Activated T-helper 1 cell treated with anti-CD3 and anti-CD28 coated beads, Interleukin-2, amount 50 U/mL, for 16 hours (primary cell): ENCODE measurements around the gene ALDH1B1.
"Not testable (repeated sequence)": the region's sequence is repeated elsewhere in the genome, so short reads cannot be mapped to it uniquely, and the experiment has no call there.

ENCODE experiments used
- DNase-seq, 2 donors: peaks; one replicate each; pipeline ENCODE4 v3.0.0-alpha.2; 2020; ENCODE audit warnings: low read depth in 1 of 2, low spot score in 1 of 2

ALDH1B1 gene

DNA sequence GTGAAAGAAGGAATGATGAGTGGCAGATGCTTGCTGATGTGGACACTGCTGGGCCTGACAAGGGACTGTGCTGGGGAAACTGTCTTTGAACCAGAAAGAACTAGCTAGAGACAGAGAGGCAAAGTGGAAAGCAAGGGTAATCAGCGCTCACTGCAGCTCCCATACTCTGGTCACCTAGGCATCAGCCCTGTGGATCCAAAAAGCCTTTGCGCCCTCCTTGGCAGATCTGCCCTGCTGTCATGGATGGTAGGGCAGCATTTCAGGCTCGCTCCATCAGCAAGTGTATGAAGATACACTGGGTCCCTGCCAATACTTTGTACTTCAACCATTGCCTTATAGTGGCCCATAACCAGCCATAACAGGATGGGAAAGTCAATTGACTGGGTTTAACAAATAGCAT is 6.6 kb upstream of the ALDH1B1 start:
- no peak for DNase-seq

DNA sequence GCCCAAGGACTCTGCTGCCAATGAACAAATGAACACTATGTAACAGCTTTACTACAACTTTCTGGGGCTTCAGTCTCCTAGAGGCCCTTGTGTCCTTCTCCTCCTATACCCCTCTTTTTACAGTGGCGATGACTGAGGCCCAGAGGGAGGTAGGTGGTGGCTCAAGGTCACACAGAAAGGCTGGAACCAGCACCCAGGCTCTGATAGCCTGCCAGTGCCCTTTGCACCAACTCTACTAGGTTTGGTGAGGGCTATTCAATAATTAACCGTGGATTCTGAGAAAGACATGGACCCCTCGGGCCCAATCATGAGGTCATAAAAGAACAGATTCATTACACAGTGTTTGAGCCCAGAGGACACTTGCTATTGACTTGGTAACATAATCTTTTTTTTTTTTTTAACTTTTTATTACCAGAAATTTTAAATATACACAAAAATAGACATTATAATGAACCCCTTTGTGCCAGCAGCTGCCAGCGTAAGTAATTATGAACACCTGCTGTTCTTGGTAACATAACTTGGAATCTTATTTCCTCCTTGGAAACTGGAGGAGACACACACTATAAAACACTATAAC is 6.1 kb upstream of the ALDH1B1 start:
- DNase-seq = no peak

DNA sequence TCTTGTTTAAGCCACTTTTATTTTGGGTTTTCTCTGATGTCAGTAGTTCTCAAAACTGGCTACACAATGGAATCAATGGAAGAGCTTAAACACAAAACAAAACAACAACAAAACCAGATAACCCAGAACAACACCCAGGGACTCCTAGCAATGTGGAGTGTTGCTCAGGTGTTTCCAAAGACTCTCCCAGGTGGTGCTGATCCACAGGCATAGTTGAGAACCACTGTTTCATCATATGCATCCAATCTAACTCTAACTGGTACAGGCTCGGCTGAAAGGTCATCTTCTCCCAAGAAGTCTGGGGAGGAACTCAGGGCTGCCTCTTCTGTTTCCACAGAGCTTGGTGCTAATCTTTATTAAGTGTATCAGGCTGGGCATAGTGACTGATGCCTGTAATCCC is 5.4 kb upstream of the ALDH1B1 start:
- DNase-seq = no peak

DNA sequence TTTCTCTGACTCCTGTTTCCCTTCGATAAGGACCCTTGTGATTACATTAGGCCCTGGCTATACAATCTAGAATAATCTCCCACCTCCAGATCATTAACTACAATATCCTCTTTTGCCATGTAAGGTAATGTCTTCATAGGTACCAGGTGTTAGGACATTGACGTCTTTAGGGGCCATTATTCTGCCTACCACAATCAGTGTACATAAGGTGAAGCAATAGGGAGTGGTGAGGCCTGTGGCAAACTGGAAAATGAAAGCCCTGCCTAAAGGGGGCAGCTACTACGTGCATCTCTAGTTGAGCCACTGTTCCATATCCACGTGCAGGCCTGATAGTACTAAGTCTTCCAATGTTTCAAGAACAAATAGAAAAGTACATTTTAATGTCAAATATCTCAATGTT is 4.8 kb upstream of the ALDH1B1 start:
- no peak for DNase-seq

DNA sequence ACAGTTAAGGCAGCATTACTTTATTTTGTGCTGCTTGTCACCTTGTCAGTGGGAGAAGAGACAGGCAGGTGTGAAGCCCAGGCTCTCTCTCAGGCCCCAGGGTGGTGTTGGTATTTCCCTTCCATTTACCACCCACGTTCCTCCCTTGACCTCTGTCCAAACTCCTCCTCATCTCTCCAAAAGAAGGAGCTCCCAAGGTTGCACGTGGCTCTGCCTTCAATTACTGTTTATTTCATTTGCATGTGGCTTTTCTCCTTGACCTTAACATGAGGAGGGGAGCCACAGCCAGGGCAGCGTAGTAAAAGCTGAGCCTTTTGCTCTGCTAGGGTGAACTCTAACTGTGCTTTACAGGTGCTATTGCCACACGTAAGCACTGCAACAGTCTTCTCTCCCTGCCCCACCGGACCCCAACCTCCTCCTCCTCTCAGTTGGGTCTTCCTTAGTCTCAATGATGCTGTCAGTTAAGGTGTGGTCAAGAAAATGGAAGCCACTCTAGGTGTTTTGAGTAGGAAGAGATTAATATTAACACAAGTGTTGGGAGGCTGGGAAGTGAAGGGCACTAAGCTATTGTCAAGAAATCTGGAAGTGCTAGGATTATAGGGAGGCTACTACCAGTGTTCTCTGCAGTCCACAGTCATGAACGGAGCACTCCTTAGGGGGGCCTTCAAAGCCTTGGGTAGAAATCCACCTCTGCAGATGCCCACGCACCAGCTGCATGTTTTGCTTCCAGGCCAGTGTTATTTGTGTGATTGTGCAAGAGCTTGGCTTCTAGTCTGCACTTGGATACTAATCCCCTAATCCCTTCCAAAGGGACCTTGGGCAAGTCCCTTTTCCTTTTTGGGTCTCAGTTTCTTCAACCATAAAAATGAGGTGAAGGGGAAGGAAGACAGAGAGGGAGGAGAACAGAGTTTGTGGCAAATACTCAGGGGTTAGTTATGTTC is 3.9 kb upstream of the ALDH1B1 start:
- no peak for DNase-seq

DNA sequence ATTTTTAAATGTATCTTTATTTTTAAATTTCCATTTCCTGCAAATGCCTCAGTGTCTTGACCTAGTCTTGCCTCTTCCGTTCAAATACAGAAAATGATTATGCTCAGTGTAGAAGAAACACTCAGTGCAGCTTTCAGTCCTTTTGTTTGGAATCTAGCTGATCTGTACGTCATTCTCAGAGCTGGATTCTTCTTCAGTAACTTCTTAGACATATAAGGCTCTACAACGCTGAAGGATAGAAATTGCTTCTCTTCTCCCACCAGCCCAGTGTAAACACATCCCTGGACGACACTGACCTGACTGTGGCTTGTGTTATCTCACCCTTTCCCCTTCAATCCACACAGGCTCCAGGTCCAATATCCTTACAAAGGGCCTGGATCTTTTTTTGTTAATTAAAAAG is 3.2 kb upstream of the ALDH1B1 start:
- DNase-seq = no peak

DNA sequence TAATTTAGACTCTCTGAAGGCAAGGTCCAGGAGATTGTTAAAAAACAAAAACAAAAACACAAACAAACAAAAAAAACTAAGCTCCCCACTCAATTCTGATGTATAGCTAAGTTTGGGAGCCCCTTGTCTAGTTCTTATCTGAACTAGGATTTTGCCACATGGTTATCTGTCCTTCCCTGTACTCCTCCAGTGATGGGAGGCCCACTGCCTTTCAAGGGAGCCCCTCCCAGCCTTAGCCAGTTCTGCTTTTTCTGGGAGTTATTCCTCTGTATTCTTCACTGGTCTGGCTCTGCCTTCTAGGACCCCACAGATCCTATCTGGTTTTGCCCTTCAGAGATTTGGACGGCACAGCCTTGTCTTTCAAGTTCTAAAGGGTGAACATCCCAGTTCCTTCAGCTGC is 2.1 kb upstream of the ALDH1B1 start:
- DNase-seq = no peak

DNA sequence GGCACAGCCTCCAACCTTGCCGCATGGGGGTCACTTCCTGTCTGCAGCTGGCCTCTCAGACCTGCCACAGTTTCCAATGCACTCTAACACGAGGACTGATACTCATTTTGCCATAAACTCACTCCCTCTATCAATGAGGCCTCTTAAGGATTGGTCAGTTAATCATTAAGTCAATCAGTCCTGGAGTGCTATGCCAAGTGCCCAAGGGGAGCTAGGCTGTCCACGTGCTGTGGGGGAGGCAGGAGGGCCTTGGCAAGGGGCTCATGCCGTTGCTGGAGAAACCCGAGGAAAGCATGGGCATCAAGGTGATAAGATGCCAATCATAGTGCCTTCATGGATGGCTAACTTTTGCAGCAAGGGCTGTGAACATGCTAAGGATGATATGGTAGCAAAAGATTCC is 1.7 kb upstream of the ALDH1B1 start:
- no peak for DNase-seq

DNA sequence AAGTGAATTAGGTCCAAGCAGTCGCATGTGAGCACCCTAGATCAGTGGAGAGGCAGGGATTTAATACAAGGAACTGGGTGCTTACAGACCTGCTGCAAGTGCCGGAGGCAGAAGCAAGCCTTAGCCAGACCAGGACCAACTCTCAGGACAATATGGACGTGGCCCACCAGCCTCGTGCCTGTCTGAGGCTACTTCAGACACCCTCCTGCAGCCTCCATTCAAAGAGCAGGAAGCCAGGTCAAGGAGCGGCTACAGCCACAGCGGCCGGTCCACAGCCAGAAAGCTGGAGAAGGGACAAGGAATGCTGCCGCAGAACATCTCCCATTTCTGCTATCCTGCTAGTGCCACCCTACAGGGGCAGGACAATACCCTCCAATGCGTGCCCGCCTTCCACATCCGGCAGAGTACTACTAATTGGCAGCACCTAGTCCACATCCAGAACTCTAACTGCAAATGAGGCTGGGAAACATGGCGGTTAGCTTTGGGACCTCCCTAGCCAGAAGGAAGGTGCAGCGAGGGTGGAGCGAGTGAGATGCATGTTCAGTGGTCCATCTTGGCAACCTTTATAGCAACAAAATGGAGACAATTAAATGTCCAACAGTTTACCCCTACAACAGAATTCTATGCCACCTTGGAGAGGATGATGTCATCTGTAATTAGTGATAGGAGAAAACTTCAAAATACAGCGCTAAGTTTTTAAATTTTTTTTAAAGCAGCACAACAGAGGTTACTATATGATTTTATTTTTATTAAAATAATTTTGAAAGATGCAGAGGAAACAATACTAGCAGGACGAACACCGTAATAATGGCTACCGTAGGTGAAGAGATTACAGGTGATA is 1.0 kb upstream of the ALDH1B1 start:
- DNase-seq = no peak

DNA sequence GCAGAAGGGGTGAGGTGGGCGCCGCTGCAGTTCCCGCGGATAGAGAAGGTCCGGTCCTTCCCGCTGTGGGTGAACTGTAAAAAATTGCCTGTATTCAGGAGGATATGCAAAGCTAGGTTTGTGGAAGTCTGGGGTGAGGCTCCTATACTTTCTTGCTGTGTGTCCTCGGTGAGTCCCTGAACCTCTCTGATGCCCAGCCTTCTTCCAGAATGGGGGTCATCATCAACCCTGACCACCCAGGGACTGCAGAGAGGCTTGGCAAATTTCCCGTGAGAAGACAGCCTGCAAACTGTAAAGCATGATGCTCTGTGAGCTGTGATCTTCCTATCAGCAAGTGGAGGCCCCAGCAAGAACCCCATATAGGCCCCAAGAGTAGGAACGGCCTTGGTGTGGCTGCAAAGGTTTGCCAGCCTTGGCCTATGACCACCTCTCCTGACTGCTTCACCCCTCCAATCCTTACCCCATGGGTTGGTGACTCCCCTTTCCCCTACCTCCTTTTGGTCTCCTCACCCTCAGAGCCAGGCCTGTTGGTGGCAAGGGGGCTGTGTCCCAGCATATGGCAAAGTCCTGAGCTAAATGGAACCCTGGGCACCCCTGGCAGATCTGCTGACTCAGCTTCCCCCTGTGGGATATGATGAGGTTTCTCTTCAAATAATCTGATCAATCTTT is 760 bp downstream of the ALDH1B1 start:
- no peak for DNase-seq

DNA sequence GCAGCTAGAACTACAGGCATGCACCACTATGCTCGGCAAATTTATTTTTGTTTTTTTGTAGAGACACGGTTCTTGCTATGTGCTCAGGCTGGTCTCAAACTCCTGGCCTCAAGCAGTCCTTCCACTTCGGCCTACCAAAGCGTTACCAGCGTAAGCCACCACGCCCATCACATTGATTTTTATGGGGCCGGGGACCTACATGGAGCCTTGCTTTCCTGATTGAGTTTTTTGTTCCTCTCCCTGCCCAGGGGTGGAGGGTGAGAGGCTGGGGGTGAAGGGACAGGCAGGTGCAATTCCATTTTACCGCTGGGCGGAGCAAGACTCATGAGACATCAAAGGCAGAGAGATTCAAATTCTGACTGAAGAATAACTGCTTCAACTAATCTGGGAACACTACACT is 1.9 kb downstream of the ALDH1B1 start:
- DNase-seq = no peak

DNA sequence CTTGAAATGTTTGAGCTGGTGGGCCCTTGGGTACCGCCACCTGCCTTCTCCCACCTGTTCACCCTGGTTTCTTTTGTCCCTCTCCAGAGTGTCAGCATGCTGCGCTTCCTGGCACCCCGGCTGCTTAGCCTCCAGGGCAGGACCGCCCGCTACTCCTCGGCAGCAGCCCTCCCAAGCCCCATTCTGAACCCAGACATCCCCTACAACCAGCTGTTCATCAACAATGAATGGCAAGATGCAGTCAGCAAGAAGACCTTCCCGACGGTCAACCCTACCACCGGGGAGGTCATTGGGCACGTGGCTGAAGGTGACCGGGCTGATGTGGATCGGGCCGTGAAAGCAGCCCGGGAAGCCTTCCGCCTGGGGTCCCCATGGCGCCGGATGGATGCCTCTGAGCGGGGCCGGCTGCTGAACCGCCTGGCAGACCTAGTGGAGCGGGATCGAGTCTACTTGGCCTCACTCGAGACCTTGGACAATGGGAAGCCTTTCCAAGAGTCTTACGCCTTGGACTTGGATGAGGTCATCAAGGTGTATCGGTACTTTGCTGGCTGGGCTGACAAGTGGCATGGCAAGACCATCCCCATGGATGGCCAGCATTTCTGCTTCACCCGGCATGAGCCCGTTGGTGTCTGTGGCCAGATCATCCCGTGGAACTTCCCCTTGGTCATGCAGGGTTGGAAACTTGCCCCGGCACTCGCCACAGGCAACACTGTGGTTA is 3.3 kb downstream of the ALDH1B1 start:
- DNase-seq = no peak

DNA sequence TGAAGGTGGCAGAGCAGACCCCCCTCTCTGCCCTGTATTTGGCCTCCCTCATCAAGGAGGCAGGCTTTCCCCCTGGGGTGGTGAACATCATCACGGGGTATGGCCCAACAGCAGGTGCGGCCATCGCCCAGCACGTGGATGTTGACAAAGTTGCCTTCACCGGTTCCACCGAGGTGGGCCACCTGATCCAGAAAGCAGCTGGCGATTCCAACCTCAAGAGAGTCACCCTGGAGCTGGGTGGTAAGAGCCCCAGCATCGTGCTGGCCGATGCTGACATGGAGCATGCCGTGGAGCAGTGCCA is 3.8 kb downstream of the ALDH1B1 start:
- DNase-seq = no peak

DNA sequence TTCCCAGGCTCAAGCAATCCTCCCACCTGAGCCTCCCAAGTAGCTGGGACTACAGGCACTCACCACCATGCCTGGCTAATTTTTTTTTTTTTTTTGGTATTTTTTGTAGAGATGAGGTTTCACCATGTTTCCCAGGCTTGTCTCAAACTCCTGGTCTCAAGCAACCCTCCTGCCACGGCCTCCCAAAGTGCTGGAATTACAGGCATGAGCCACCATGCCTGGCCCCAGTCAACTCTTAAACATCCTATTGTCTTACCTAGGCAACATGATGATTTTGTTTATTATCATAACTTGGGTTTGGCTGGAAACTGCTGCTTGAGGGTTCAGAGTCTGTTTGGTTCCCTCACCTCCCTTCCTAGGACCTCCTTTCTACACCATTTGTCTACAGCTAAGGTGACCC is 6.7 kb downstream of the ALDH1B1 start:
- DNase-seq = not testable (repeated sequence)

DNA sequence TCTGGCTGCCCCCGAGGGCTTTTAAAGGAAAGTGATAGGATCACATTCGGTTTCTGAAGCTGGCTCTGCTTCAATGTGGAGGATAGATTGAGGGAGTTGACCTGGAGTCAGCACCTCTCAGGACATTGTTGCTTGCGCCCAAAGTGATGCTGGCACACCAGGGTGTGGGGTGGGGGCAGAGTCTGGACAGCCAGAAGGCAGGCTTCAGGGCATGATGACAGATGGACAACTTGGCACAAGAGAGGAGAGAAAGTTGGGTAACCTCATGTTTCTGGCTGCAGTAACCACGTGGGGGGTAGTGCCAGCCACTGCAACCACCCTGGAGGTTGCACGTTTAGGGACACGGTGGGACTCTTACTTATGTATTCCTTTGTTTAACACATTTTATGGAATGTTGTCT is 9.5 kb downstream of the ALDH1B1 start:
- DNase-seq = no peak

DNA sequence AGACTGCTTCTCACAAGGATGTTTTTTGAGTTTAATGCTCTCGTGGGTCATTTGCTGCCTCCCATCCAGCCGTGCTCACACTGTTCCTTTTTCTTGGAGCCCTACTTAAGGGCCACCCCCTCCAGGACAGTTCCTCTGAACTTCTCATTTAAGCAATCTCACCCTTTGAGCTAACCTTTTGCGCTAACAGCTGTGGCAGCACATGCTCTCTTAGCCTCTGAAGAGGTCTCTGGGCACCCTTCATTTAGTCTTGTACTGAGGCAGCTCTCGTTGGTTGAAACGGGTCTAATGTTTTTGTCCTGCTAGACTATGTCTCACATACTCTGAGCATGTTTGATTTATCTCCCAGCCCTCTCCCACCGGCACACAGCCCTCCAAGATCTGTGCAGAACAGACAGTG is 11.8 kb downstream of the ALDH1B1 start:
- DNase-seq = no peak

DNA sequence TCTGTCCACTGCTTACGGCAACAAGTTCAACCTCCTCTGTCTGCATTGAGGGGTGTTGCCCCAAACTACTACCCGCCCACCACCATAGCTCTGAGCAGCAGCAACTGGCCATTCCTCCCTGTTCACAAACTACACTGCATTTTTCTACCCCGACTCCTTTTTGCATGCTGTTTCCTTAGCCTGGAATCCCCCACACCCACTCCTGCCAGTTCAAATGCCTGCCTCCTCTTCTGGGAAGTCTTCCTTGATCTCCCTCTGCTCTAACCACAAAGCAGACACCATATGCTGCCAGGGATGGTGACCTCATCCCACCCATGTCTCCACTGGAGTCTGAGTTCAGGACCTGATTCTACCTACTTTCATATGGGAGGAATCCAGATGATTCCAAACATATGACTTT is 13.3 kb downstream of the ALDH1B1 start:
- no peak for DNase-seq

DNA sequence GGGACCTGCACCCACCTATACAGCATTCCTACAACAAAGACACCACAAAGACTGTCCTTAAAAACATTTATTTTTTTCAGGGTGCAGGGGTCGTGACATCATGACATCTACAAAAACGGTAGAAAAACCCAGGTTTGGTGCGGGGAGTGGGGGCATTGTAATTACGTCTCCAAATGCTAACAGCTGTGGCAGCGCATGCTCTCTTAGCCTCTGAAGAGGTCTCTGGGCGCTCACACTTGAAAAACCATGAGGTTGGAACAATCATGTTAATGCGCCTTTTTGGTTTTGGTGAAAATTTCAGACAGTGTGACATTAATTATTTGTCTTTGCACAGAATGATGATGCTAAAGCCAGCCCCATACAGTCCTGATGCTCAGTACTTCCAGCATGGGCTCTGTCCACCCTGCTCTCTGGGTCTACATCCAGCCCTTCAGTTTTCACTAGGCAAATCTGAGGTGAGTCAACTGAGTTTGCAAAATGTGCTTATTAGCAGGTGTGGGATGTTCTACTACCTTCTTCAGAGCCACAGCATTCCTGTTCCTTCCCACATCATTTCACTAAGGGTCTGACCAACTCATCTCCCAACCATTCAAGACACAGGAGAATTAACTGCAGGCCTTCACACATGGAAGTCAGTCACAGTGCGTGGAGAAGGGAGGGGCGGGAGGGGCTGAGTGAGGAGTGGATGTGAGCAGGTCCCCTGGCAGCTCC is 14.1 kb downstream of the ALDH1B1 start:
- DNase-seq = no peak

DNA sequence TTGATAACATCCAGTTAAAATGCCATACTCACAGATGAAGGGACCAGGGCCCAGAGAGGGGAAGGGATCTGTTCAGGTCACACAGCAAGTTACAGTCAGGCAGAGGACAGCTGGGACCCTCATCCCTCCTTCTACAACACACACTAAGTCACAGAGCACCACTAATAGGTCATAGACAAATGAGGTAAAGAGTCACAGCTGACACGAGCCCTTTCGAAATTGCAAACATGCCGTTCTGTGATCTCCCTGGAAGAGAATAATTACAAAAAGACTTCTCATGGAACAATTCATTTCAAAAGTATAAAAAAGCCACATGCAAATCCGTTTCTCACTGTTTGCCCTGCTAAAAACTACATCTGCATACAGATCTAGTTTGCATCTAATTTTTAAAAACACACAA is 16.2 kb downstream of the ALDH1B1 start:
- DNase-seq = no peak

DNA sequence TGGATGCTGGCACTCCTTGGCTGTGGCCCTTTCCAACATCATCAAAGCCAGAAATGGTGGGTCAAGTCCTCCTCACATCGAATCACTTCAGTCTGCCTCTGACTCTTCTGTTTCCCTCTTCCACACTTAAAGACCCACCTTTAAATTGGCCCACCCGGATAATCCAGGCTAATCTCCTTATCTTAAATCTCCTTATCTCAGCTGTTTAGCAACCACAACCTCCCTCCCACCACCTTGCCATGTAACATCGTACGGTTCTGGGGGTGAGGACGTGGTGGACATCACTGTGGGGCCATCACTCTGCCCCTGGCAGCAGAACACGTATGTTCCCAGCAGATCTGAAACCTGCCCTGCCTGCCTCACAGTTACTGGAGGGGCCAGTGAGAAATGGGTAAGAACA is 20.2 kb downstream of the ALDH1B1 start:
- DNase-seq = no peak
